DND-41 (cell line): ENCODE measurements around the gene GGT7.
"Not testable (repeated sequence)": the region's sequence is repeated elsewhere in the genome, so short reads cannot be mapped to it uniquely, and the experiment has no call there.

Experiments used
- ATAC-seq: fragments of 200-7000 bp; cut with Tn5 transposase; 3 replicates; pipeline ENCODE4 v1.9.1; 2021; ENCODE audit warnings: low read depth; ENCODE audit not compliant: insufficient read depth
- DNase-seq: peaks from one replicate; pipeline ENCODE4 v3.0.0-alpha.2; 2020
- H2AFZ ChIP-seq: 2 replicates; pipeline ENCODE4 v1.6.0; 2012; ENCODE audit warnings: low read depth, low read length
- H3K27ac ChIP-seq: 2 replicates; pipeline ENCODE4 v1.5.1; 2012; ENCODE audit warnings: low read length, inconsistent platforms
- H3K27me3 ChIP-seq: fragments of 200-600 bp; sonication (generic); 2 replicates; pipeline ENCODE4 v1.6.0; 2012; ENCODE audit warnings: low read length, mild to moderate bottlenecking, inconsistent platforms; ENCODE audit not compliant: insufficient read depth, poor library complexity
- H3K36me3 ChIP-seq: 2 replicates; pipeline ENCODE4 v1.5.1; 2012; ENCODE audit warnings: low read length, inconsistent platforms; ENCODE audit not compliant: insufficient read depth
- H3K4me1 ChIP-seq: 2 replicates; pipeline ENCODE4 v1.5.1; 2012; ENCODE audit warnings: mild to moderate bottlenecking, low read length; ENCODE audit not compliant: insufficient read depth
- H3K4me2 ChIP-seq: 2 replicates; pipeline ENCODE4 v1.6.0; 2012; ENCODE audit warnings: mild to moderate bottlenecking, moderate library complexity, low read length, inconsistent platforms; ENCODE audit not compliant: insufficient read depth
- H3K4me3 ChIP-seq, 2 experiments: fragments of 200-600 bp in 1 of 2; shearing (Covaris generic) in 1 of 2; 2 replicates each; pipeline ENCODE4 v1.5.1; 2012 to 2016; ENCODE audit warnings: inconsistent platforms in 2 of 2, low read length in 2 of 2, mild to moderate bottlenecking in 2 of 2, low read depth in 1 of 2, moderate library complexity in 1 of 2
- H3K79me2 ChIP-seq: 2 replicates; pipeline ENCODE4 v1.6.0; 2012; ENCODE audit warnings: low read length, inconsistent platforms; ENCODE audit not compliant: insufficient read depth
- H3K9ac ChIP-seq: 2 replicates; pipeline ENCODE4 v1.6.0; 2012; ENCODE audit warnings: low read depth, mild to moderate bottlenecking, inconsistent platforms, low read length, moderate library complexity
- H3K9me3 ChIP-seq: 2 replicates; pipeline ENCODE4 v1.5.1; 2012; ENCODE audit warnings: low read length, moderate library complexity, mild to moderate bottlenecking, inconsistent platforms; ENCODE audit not compliant: insufficient read depth, severe bottlenecking
- H4K20me1 ChIP-seq: 2 replicates; pipeline ENCODE4 v1.6.0; 2012; ENCODE audit warnings: low read length; ENCODE audit not compliant: insufficient read depth
- EZH2 ChIP-seq: IDR thresholded peaks from 3 replicates; pipeline ENCODE4 v1.6.1; 2012; ENCODE audit warnings: borderline replicate concordance, low read depth, mild to moderate bottlenecking, moderate library complexity, low read length, inconsistent platforms; ENCODE audit not compliant: severe bottlenecking
- TF ChIP-seq, protein P1 (sequence below): IDR thresholded peaks from 2 replicates; pipeline ENCODE4 v1.5.1; 2012; ENCODE audit warnings: borderline replicate concordance, low read length, moderate library complexity, mild to moderate bottlenecking; ENCODE audit not compliant: poor library complexity, severe bottlenecking; ENCODE audit errors: extremely low read depth

GGT7 gene

DNA sequence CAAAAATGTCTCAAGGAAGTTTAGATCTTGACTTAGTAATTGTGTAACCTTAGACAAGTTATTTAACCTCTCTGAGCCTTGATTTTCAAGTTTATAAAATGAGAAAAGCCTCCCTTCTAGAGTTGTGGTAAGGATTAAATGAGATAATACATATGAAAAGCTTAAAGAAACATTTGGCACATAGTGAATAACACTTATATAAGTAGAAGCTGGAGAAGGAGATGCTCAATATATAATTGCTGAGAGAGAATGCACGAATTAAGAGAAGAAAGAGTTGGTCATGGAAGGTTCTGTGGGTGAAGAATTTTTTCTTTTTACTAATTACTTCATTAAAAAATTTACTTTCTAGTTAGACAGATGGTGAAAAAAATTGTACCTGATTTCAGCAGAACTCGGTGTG is 9.0 kb upstream of the GGT7 start:
- Histone ChIP-seq H4K20me1 (no peaks in the 10 kb centered on the region), H3K79me2 (no peaks in the 10 kb centered on the region), H3K27me3 (peaks cover 4% of the 10 kb centered on the region), H3K9me3 (no peaks in the 10 kb centered on the region), H3K4me2 (no peak overlapping the region), H3K27ac (no peak overlapping the region), H3K4me3 (no peak overlapping the region), H3K4me1 (peaks cover 5% of the 10 kb centered on the region), H3K36me3 (no peaks in the 10 kb centered on the region), H3K9ac (no peak overlapping the region), H2AFZ (no peak overlapping the region)
- no peak for DNase-seq
- no peak for ATAC-seq
- no peak for TF ChIP-seq EZH2
- TF ChIP-seq, protein P1, sequence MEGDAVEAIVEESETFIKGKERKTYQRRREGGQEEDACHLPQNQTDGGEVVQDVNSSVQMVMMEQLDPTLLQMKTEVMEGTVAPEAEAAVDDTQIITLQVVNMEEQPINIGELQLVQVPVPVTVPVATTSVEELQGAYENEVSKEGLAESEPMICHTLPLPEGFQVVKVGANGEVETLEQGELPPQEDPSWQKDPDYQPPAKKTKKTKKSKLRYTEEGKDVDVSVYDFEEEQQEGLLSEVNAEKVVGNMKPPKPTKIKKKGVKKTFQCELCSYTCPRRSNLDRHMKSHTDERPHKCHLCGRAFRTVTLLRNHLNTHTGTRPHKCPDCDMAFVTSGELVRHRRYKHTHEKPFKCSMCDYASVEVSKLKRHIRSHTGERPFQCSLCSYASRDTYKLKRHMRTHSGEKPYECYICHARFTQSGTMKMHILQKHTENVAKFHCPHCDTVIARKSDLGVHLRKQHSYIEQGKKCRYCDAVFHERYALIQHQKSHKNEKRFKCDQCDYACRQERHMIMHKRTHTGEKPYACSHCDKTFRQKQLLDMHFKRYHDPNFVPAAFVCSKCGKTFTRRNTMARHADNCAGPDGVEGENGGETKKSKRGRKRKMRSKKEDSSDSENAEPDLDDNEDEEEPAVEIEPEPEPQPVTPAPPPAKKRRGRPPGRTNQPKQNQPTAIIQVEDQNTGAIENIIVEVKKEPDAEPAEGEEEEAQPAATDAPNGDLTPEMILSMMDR, result no peak

DNA sequence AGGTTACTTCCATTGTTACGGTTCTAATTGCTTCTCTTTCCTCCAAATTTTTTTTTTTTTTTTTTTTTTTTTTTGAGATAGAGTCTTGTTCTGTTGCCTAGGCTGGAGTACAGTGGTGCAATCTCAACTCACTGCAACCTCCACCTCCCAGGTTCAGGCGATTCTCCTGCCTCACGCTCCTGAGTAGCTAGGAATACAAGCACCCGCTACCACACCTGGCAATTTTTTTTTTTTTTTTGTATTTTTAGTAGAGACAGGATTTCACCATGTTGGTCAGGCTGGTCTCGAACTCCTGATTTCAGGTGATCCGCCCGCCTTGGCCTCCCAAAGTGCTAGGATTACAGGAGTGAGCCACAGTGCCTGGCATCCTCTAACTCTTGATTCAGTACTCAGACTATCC is 8.3 kb upstream of the GGT7 start:
- not testable (repeated sequence) for H3K4me3 ChIP-seq, H3K9me3 ChIP-seq, DNase-seq, H4K20me1 ChIP-seq, H3K9ac ChIP-seq, H3K4me2 ChIP-seq, H2AFZ ChIP-seq, H3K27ac ChIP-seq, ATAC-seq, H3K79me2 ChIP-seq, H3K27me3 ChIP-seq, H3K36me3 ChIP-seq
- H3K4me1 ChIP-seq, result peaks cover 11% of the 10 kb centered on the region

DNA sequence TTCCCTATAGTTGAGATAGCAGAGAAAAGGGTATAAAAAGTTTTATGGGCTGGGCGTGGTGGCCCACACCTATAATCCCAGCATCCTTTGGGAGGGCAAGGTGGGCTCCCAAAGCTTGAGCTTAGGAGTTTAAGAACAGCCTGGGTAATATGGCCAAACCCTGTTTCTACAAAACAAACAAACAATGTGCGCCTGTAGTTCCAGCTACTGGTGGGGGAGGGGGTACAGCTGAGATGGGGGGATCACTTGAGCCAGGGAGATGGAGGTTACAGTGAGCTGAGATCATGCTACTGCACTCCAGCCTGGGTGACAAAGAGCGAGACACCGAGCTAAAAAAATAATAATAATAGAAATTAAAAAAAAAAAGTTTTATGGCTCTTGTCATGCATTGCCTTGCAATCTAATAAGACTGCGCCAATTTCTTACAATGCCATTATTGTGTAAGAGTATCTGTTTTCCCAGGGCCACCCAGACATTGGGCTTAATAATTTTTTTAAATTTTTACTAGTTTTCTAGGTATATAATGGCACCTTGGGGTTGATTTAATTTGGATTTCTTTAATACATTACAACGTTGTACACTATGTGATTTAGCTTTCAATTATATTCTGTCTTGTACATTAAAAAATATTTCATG is 7.7 kb upstream of the GGT7 start:
- no peak overlapping the region for H3K9ac ChIP-seq
- H3K4me2 ChIP-seq, result no peak overlapping the region
- H3K27ac ChIP-seq, result no peak overlapping the region
- DNase-seq (no peak), ATAC-seq (no peak)
- no peaks in the 10 kb centered on the region for H3K79me2 ChIP-seq
- peaks cover 7% of the 10 kb centered on the region for H3K27me3 ChIP-seq
- no peaks in the 10 kb centered on the region for H4K20me1 ChIP-seq
- no peak overlapping the region for H3K4me3 ChIP-seq
- H3K36me3 ChIP-seq, result no peaks in the 10 kb centered on the region
- H2AFZ ChIP-seq, result no peak overlapping the region
- peaks cover 17% of the 10 kb centered on the region for H3K4me1 ChIP-seq
- TF ChIP-seq EZH2, result no peak
- TF ChIP-seq, protein P1, result no peak
- no peaks in the 10 kb centered on the region for H3K9me3 ChIP-seq

DNA sequence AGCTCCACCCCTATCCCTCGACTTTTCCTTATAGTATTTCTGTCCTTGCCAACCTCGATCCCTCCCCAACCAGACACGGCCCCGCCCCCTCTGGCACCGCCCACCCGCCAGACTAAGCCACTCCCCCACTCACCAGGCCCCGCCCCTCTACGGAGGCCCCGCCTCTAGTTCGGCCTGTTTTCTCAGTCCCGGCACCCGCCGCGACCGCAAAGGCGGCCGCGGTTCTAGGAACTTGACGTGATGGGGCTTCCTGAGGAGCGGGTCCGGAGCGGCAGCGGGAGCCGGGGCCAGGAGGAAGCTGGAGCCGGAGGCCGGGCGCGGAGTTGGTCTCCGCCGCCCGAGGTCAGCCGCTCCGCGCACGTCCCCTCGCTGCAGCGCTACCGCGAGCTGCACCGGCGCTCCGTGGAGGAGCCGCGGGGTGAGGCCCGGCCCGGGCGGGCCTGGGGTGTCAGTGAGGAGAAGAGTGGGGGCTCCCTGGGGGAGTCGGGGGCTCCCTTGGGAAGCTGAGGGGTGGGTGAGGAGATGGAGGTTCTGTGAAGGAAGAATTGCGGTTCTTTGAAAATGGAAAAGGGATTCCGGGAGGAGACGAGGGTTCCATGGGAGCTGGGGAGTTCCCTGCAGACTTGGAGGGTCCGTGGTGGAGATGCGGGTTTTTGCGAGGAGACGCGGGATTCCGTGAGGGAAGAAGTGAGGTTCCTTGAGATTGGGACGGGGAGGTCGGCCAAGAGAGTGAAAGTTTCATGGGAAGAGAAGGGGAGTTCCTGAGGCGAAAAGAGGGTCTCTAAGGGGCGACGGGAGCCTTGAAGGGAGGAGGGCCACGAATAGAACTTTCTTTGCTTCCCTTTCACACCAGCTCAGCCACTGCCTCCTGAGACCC is 4.0 kb upstream of the GGT7 start, which contains the start of gene ACSS2:
Gene ACSS2, plus strand, starts transcription at position 207 of the 877 bp plus-strand sequence. Its CDS starts 34 bp downstream, at position 241.
- peak within 1 kb of the TSS; percentile 60 for H3K9ac ChIP-seq
- peak within 1 kb of the TSS; percentile 75 for H2AFZ ChIP-seq
- no peaks in the 10 kb centered on the region for H4K20me1 ChIP-seq
- no peaks in the 10 kb centered on the region for H3K36me3 ChIP-seq
- no peaks in the 10 kb centered on the region for H3K9me3 ChIP-seq
- peak; percentile 40 for ATAC-seq
- H3K4me3 ChIP-seq, result peak within 1 kb of the TSS; percentile 33 to 52
- H3K27ac ChIP-seq, result peak within 1 kb of the TSS; percentile 16; the same call in 1 of the 2 replicates
- peaks cover 45% of the 10 kb centered on the region for H3K4me1 ChIP-seq
- no peak for DNase-seq
- peaks cover 7% of the 10 kb centered on the region for H3K27me3 ChIP-seq
- H3K4me2 ChIP-seq, result peak within 1 kb of the TSS; percentile 68
- H3K79me2 ChIP-seq, result peaks cover 13% of the 10 kb centered on the region
- peak; percentile 76 for TF ChIP-seq EZH2
- TF ChIP-seq, protein P1, result no peak
